OCI-LY7 (cell line): ENCODE results near the gene NUP58.

Source experiments
- EZH2phosphoT487 ChIP-seq: fragments of 200-600 bp; sonication (generic); IDR thresholded peaks from 2 replicates; pipeline ENCODE4 v1.6.1; 2018; ENCODE audit warnings: low read depth, borderline replicate concordance, mild to moderate bottlenecking, mixed run types, antibody characterized with exemption, low read length, moderate library complexity, mixed read lengths
- TF ChIP-seq, protein P1 (sequence below): fragments of 200-600 bp; sonication (generic); conservative IDR thresholded peaks from 2 replicates; pipeline ENCODE4 v1.5.1; 2014; ENCODE audit warnings: mild to moderate bottlenecking, antibody characterized with exemption, low read length, moderate library complexity, mixed read lengths

GRCh38 chr13:25310891-25311290, 9.5 kb downstream of the NUP58 start:
- TF ChIP-seq, protein P1, sequence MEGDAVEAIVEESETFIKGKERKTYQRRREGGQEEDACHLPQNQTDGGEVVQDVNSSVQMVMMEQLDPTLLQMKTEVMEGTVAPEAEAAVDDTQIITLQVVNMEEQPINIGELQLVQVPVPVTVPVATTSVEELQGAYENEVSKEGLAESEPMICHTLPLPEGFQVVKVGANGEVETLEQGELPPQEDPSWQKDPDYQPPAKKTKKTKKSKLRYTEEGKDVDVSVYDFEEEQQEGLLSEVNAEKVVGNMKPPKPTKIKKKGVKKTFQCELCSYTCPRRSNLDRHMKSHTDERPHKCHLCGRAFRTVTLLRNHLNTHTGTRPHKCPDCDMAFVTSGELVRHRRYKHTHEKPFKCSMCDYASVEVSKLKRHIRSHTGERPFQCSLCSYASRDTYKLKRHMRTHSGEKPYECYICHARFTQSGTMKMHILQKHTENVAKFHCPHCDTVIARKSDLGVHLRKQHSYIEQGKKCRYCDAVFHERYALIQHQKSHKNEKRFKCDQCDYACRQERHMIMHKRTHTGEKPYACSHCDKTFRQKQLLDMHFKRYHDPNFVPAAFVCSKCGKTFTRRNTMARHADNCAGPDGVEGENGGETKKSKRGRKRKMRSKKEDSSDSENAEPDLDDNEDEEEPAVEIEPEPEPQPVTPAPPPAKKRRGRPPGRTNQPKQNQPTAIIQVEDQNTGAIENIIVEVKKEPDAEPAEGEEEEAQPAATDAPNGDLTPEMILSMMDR: no peak
- TF ChIP-seq EZH2phosphoT487: no peak
